ENCODE data around the gene ABCG2.
"Not testable (repeated sequence)": the region's sequence is repeated elsewhere in the genome, so short reads cannot be mapped to it uniquely, and the experiment has no call there.

ABCG2 gene

GRCh38 chr4:88109123-88109881 is 49.1 kb downstream of the ABCG2 start:
- DNase-seq, result no peak

- no peak for DNase-seq
These were observed 49.7 kb downstream of the ABCG2 start for GRCh38 chr4:88108747-88109122.

- DNase-seq, result not testable (repeated sequence)
These were observed 50.4 kb downstream of the ABCG2 start for GRCh38 chr4:88108108-88108465.

GRCh38 chr4:88107406-88108107 is 50.9 kb downstream of the ABCG2 start:
- DNase-seq, result no peak

GRCh38 chr4:88106205-88106604 is 52.2 kb downstream of the ABCG2 start:
- no peak for DNase-seq

- peak; percentile 40 for DNase-seq
These were observed 53.4 kb downstream of the ABCG2 start for GRCh38 chr4:88104902-88105610.

- DNase-seq, result no peak
These were observed 56.4 kb downstream of the ABCG2 start for GRCh38 chr4:88102026-88102425.

- DNase-seq, result no peak
These were observed 57.3 kb downstream of the ABCG2 start for GRCh38 chr4:88101165-88101564.

- no peak for DNase-seq
These were observed 59.3 kb downstream of the ABCG2 start for GRCh38 chr4:88098993-88099752.

- no peak for DNase-seq
These were observed 60.7 kb downstream of the ABCG2 start for GRCh38 chr4:88097781-88098180.

- no peak for DNase-seq
These were observed 61.1 kb downstream of the ABCG2 start for GRCh38 chr4:88097301-88097700.

- DNase-seq, result no peak
These were observed 64.6 kb downstream of the ABCG2 start for GRCh38 chr4:88093874-88094273.

GRCh38 chr4:88091378-88091777 is 67.1 kb downstream of the ABCG2 start:
- DNase-seq, result no peak

GRCh38 chr4:88090898-88091297 is 67.5 kb downstream of the ABCG2 start:
- no peak for DNase-seq

- DNase-seq, result no peak
These were observed 71.4 kb downstream of the ABCG2 start for GRCh38 chr4:88087004-88087403.

- DNase-seq, result no peak
These were observed 77.8 kb downstream of the ABCG2 start for GRCh38 chr4:88080626-88081025.

- no peak for DNase-seq
These were observed 79.9 kb downstream of the ABCG2 start for GRCh38 chr4:88078579-88078978.

GRCh38 chr4:88077911-88078524 is 80.4 kb downstream of the ABCG2 start:
- no peak for DNase-seq

- no peak for DNase-seq
These were observed 83.1 kb downstream of the ABCG2 start for GRCh38 chr4:88075336-88075735.

- DNase-seq, result no peak
These were observed 88.4 kb downstream of the ABCG2 start for GRCh38 chr4:88070031-88070430.

GRCh38 chr4:88064410-88064809 is 94.0 kb downstream of the ABCG2 start:
- no peak for DNase-seq

GRCh38 chr4:88063634-88064296 is 94.7 kb downstream of the ABCG2 start:
- DNase-seq, result no peak
